ENCODE data around the gene MYOM1. TPM values are rescaled to one million over a fixed set of nuclear protein-coding genes. Genes with fewer than 3 reads are reported as not detected.
"Not testable (repeated sequence)": the region's sequence is repeated elsewhere in the genome, so short reads cannot be mapped to it uniquely, and the experiment has no call there.

The MYOM1 gene
- total RNA-seq, 4 donors from 2014 or later: 0.67 to 2.1 (median 1.5) TPM

DNA sequence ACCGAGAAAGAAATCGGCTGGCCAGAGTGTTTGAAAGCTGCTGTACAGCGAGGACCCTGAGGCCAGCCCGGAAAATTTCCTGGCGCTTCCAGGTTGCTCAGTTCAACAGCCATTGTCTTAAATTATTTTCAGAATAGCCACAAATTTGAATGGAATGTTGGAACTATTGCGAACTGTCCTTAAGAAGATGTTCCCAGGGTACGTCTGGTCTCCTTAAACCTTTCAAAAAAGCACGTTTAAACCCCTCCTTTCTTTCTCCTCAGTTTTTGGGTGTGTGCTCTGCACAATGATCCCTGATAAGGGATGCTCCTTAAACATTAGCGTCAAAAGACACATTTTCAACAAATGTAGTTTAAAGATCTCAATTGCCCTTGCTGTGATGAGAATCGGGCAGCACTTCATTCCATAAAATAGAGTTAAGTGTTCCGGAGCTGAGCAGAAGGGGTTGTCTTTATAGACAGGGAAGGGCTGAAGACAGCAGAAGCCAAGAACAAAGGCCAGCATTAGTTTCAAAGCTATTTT, 192.3 kb downstream of the MYOM1 start:
- TF ChIP-seq, protein P1, sequence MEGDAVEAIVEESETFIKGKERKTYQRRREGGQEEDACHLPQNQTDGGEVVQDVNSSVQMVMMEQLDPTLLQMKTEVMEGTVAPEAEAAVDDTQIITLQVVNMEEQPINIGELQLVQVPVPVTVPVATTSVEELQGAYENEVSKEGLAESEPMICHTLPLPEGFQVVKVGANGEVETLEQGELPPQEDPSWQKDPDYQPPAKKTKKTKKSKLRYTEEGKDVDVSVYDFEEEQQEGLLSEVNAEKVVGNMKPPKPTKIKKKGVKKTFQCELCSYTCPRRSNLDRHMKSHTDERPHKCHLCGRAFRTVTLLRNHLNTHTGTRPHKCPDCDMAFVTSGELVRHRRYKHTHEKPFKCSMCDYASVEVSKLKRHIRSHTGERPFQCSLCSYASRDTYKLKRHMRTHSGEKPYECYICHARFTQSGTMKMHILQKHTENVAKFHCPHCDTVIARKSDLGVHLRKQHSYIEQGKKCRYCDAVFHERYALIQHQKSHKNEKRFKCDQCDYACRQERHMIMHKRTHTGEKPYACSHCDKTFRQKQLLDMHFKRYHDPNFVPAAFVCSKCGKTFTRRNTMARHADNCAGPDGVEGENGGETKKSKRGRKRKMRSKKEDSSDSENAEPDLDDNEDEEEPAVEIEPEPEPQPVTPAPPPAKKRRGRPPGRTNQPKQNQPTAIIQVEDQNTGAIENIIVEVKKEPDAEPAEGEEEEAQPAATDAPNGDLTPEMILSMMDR (IDR thresholded peaks at IDR 0.05): no peak
- TF ChIP-seq POLR2A (IDR thresholded peaks at IDR 0.05): no peak
- intact Hi-C loops (cut with DNase I; ENCODE audit: low total_unique reads): no loop called here
- no peak overlapping the region for H3K4me3 ChIP-seq (ENCODE audit: low read depth, poor library complexity, severe bottlenecking)
- DNase-seq (ENCODE audit: low spot score in 2 of 2): peak in 1 of 2 donors; percentile 46
- WGBS, 2 donors: 56 to 67% methylated on average over 11 of the region's 11 CpGs

- intact Hi-C loops (cut with DNase I; ENCODE audit: low total_unique reads): no loop called here
- 79 to 83% methylated on average over 2 of the region's 2 CpGs for WGBS, 2 donors
- no peak for DNase-seq (ENCODE audit: low spot score in 2 of 2)
Measured at GRCh38 chr18:3025544-3025943, 194.2 kb downstream of the MYOM1 start.

GRCh38 chr18:3023603-3024002, 196.2 kb downstream of the MYOM1 start:
- intact Hi-C loops (cut with DNase I; ENCODE audit: low total_unique reads); H3K4me3 ChIP-seq (ENCODE audit: low read depth, poor library complexity, severe bottlenecking); DNase-seq (ENCODE audit: low spot score in 2 of 2): not testable (repeated sequence)
- 71 to 97% methylated on average over 5 of the region's 5 CpGs for WGBS, 2 donors

More at GRCh38 chr18:3025544-3025943, 194.2 kb downstream of the MYOM1 start:
- TF ChIP-seq, protein P1 (IDR thresholded peaks at IDR 0.05): no peak
- no peak for TF ChIP-seq POLR2A (IDR thresholded peaks at IDR 0.05)
- no peak overlapping the region for H3K4me3 ChIP-seq (ENCODE audit: low read depth, poor library complexity, severe bottlenecking)

Other genes with a start within 250 kb of the MYOM1 start
- gene LPIN2, start 206.8 kb downstream of the MYOM1 start, total RNA-seq: 1 to 10 TPM; 4.2 to 8.6 (median 6.7) TPM
- 100 to 1,000 TPM; 240 to 337 (median 294) TPM for gene MYL12A, start 27.8 kb upstream of the MYOM1 start, total RNA-seq
- gene MYL12B, start 42.2 kb upstream of the MYOM1 start, total RNA-seq: 100 to 1,000 TPM; 240 to 360 (median 286) TPM
- 100 to 1,000 TPM in 2 of 4 donors, 10 to 100 TPM in 2; 87.5 to 114 (median 106) TPM for gene TGIF1, start 230.2 kb upstream of the MYOM1 start, total RNA-seq